Measurements from ENCODE around the gene PCDHB10.
"Not testable (repeated sequence)": the region's sequence is repeated elsewhere in the genome, so short reads cannot be mapped to it uniquely, and the experiment has no call there.

The PCDHB10 gene

DNA sequence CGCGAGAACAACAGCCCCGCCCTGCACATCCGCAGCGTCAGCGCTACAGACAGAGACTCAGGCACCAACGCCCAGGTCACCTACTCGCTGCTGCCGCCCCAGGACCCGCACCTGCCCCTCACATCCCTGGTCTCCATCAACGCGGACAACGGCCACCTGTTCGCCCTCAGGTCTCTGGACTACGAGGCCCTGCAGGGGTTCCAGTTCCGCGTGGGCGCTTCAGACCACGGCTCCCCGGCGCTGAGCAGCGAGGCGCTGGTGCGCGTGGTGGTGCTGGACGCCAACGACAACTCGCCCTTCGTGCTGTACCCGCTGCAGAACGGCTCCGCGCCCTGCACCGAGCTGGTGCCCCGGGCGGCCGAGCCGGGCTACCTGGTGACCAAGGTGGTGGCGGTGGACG lies 23.4 kb downstream of the PCDHB10 start:
- not testable (repeated sequence) for H3K4me3 ChIP-seq (ENCODE audit: low read length); DNase-seq (ENCODE audit: low read depth)

DNA sequence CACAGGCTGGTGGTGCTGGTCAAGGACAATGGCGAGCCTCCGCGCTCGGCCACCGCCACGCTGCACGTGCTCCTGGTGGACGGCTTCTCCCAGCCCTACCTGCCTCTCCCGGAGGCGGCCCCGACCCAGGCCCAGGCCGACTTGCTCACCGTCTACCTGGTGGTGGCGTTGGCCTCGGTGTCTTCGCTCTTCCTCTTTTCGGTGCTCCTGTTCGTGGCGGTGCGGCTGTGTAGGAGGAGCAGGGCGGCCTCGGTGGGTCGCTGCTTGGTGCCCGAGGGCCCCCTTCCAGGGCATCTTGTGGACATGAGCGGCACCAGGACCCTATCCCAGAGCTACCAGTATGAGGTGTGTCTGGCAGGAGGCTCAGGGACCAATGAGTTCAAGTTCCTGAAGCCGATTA lies 23.9 kb downstream of the PCDHB10 start:
- not testable (repeated sequence) for H3K4me3 ChIP-seq (ENCODE audit: low read length); DNase-seq (ENCODE audit: low read depth)

DNA sequence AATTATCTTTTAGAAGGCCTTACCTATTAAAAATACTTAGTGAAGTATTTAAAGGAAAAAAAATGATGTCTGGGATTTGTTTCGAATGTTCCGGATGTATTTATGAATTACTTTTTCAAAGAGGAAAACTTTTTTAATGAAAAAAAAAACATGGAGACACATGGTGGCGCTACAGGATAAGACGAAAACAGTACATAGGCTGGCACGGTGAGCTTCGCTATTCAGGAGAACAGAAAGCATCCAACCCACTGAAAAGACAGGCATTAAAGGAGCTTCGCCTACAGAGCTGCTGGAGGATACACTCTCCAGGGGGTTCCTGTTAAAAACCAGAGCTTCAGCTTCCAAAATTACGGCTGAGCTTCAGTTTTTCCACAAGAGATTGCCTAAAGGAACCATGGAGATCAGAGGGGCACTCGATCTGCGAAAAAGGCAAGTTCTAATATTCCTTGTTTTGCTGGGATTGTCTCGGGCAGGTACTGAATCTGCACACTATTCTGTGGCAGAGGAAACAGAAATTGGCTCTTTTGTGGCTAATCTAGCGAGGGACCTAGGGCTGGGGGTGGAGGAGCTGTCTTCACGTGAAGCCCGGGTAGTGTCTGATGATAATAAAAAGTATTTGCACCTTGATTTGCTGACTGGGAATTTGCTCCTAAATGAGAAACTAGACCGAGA lies 31.1 kb downstream of the PCDHB10 start, which contains the start of gene PCDHB14:
PCDHB14 (plus strand) TSS at position 232 of the 672 bp plus-strand sequence; CDS start at position 395, 163 bp downstream.
- DNase-seq (ENCODE audit: low read depth): no peak
- peak within 1 kb of the TSS; percentile 1 for H3K4me3 ChIP-seq (ENCODE audit: low read length)
- TF ChIP-seq, protein P1, sequence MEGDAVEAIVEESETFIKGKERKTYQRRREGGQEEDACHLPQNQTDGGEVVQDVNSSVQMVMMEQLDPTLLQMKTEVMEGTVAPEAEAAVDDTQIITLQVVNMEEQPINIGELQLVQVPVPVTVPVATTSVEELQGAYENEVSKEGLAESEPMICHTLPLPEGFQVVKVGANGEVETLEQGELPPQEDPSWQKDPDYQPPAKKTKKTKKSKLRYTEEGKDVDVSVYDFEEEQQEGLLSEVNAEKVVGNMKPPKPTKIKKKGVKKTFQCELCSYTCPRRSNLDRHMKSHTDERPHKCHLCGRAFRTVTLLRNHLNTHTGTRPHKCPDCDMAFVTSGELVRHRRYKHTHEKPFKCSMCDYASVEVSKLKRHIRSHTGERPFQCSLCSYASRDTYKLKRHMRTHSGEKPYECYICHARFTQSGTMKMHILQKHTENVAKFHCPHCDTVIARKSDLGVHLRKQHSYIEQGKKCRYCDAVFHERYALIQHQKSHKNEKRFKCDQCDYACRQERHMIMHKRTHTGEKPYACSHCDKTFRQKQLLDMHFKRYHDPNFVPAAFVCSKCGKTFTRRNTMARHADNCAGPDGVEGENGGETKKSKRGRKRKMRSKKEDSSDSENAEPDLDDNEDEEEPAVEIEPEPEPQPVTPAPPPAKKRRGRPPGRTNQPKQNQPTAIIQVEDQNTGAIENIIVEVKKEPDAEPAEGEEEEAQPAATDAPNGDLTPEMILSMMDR (conservative IDR thresholded peaks at IDR 0.05; ENCODE audit: low read depth, low read length): no peak

DNA sequence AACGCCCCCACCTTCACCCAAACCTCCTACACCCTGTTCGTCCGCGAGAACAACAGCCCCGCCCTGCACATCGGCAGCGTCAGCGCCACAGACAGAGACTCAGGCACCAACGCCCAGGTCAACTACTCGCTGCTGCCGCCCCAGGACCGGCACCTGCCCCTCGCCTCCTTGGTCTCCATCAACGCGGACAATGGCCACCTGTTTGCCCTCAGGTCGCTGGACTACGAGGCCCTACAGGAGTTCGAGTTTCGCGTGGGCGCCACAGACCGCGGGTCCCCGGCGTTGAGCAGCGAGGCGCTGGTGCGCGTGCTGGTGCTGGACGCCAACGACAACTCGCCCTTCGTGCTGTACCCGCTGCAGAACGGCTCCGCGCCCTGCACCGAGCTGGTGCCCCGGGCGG lies 32.7 kb downstream of the PCDHB10 start:
- DNase-seq (ENCODE audit: low read depth); H3K4me3 ChIP-seq (ENCODE audit: low read length): not testable (repeated sequence)

DNA sequence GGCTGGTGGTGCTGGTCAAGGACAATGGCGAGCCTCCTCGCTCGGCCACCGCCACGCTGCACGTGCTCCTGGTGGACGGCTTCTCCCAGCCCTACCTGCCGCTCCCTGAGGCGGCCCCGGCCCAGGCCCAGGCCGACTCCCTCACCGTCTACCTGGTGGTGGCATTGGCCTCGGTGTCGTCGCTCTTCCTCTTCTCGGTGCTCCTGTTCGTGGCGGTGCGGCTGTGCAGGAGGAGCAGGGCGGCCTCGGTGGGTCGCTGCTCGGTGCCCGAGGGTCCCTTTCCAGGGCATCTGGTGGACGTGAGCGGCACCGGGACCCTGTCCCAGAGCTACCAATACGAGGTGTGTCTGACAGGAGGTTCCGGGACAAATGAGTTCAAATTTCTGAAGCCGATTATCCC lies 33.3 kb downstream of the PCDHB10 start:
- not testable (repeated sequence) for DNase-seq (ENCODE audit: low read depth); H3K4me3 ChIP-seq (ENCODE audit: low read length)

DNA sequence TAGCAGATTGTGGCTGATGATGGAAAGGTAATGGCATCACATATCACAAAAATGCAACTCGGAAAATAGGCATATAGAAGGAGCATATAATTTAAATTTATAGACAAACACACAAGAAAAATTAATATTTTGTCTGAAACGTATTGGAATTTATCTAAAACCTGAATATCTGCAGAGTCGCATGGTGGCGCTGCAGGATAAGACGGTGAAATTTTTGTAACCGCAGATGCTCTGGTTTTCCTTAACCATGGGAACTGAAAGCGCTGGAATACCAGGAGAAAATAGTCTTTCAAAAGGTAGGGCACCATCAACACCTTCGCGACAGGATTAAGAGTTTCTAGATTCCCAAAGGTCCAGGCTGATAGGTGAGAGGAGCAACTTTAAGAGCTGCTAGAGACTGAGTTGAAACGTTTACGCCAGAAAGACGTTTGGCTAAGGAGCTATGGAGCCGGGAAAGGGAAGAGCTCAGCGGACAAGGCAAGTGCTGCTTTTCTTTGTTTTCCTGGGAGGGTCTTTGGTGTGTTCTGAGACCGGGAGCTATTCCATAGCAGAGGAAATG lies 42.0 kb downstream of the PCDHB10 start:
- no peak for DNase-seq (ENCODE audit: low read depth)
- TF ChIP-seq, protein P1 (conservative IDR thresholded peaks at IDR 0.05; ENCODE audit: low read depth, low read length): no peak
- no peak overlapping the region for H3K4me3 ChIP-seq (ENCODE audit: low read length)

DNA sequence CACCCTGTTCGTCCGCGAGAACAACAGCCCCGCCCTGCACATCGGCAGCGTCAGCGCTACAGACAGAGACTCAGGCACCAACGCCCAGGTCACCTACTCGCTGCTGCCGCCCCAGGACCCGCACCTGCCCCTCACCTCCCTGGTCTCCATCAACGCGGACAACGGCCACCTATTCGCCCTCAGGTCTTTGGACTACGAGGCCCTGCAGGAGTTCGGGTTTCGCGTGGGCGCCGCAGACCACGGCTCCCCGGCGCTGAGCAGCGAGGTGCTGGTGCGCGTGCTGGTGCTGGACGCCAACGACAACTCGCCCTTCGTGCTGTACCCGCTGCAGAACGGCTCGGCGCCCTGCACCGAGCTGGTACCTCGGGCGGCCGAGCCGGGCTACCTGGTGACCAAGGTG lies 43.8 kb downstream of the PCDHB10 start:
- H3K4me3 ChIP-seq (ENCODE audit: low read length); DNase-seq (ENCODE audit: low read depth): not testable (repeated sequence)

DNA sequence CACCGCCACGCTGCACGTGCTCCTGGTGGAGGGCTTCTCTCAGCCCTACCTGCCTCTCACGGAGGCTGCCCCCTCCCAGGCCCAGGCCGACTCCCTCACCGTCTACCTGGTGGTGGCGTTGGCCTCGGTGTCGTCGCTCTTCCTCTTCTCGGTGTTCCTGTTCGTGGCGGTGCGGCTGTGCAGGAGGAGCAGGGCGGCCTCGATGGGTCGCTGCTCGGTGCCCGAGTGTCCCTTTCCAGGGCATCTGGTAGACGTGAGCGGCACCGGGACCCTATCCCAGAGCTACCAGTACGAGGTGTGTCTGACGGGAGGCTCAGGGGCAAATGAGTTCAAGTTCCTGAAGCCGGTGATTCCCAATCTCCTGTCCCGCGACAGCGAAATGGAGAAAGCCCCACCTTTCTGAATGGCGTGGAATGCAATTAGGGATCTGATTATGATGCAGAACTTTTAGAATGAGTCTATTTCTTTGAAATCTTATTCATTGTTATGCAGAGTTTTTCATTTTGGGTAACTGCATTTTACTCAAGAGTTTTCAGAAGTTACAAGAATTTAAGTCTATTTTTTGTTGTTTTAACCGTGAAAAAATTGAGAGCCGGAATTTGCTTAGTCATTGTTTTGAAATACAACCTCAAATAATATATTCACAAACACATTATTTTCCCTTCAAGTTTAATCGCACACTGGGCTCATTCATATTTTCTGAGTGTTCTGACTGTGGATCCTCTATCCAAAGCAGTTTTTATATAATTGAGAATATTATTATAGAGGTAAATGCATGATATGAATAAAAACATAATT lies 44.6 kb downstream of the PCDHB10 start:
- DNase-seq (ENCODE audit: low read depth): no peak
- H3K4me3 ChIP-seq (ENCODE audit: low read length): no peak overlapping the region
- TF ChIP-seq, protein P1 (conservative IDR thresholded peaks at IDR 0.05; ENCODE audit: low read depth, low read length): no peak

DNA sequence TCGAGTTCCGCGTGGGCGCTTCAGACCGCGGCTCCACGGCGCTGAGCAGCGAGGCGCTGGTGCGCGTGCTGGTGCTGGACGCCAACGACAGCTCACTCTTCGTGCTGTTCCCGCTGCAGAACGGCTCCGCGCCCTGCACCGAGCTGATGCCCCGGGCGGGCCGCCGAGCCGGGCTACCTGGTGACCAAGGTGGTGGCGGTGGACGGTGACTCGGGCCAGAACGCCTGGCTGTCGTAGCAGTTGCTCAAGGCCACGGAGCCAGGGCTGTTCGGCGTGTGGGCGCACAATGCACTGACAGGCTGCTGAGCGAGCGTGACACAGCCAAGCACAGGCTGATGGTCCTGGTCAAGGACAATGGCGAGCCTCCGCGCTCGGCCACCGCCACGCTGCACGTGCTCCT lies 49.3 kb downstream of the PCDHB10 start:
- no peak for DNase-seq (ENCODE audit: low read depth)

More for the DNA sequence above, 49.3 kb downstream of the PCDHB10 start:
- H3K4me3 ChIP-seq (ENCODE audit: low read length): no peak overlapping the region
- TF ChIP-seq, protein P1 (conservative IDR thresholded peaks at IDR 0.05; ENCODE audit: low read depth, low read length): no peak

All from retinal pigment epithelial cell (primary cell).